Mucosa of stomach (tissue), 1 donor: ENCODE data around the gene NSUN4.

ENCODE experiments used
- H3K27me3 ChIP-seq: one replicate; pipeline ENCODE4 v1.7.0; 2013; ENCODE audit warnings: mild to moderate bottlenecking, low read length; ENCODE audit not compliant: control insufficient read depth, insufficient read depth
- H3K36me3 ChIP-seq: one replicate; pipeline ENCODE4 v1.7.0; 2013; ENCODE audit warnings: low read length; ENCODE audit not compliant: control insufficient read depth, insufficient read depth
- H3K4me1 ChIP-seq: one replicate; pipeline ENCODE4 v1.7.0; 2013; ENCODE audit warnings: mild to moderate bottlenecking, low read length; ENCODE audit not compliant: control insufficient read depth, insufficient read depth
- H3K4me3 ChIP-seq: one replicate; pipeline ENCODE4 v1.7.0; 2013; ENCODE audit warnings: low read length
- H3K9ac ChIP-seq: one replicate; pipeline ENCODE4 v1.7.0; 2013; ENCODE audit warnings: mild to moderate bottlenecking, low read length, moderate library complexity
- H3K9me3 ChIP-seq: one replicate; pipeline ENCODE4 v1.7.0; 2013; ENCODE audit warnings: mild to moderate bottlenecking, low read length, moderate library complexity; ENCODE audit not compliant: control insufficient read depth
- donor health status: Pancreatic carcinoma.

Gene NSUN4

DNA sequence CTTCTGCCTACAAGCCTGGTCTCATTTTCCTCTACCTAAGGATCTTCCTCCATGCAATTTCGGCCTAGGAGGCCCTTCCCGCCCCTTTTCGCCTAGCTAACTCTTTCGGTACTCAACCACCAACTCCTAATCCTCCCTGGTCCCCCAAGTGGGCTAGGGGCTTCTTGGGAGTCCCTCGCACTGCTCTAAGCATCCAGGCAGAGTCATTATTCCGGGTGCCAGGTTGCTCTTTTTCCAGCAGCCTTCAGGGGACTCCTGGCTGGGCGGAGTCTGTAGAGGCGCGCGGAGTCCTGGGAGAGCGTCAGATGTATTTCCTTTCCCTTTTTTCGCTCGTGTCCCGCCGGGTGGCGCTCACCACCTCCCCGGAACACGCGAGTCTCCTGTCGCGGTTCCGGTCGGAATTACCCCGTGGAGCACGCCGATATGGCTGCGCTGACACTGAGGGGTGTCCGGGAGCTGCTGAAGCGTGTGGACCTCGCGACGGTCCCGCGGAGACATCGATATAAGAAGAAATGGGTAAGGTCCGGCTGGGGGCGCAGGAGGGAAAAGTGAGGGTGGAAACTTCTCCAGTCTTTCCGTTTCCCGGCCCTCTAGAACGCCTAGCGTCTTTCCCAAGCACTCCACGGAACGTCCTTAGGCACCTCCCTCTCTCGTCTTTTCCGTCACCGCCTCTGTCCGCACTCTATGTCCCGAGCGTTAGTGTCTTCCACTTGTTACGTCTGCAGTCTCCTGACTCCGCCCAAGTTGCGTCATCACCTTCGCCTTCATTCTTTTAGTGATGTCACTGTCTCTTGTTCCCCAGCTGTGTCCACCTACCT is at the start of gene NSUN4:
NSUN4 (plus strand) TSS at position 404 of the 818 bp plus-strand sequence; CDS start at position 424, 20 bp downstream.
- H3K9me3 ChIP-seq, result no peaks in the 10 kb centered on the region
- H3K9ac ChIP-seq, result peak within 1 kb of the TSS; percentile 98
- H3K4me1 ChIP-seq, result peaks cover 8% of the 10 kb centered on the region
- H3K4me3 ChIP-seq, result peak within 1 kb of the TSS; percentile 98
- no peaks in the 10 kb centered on the region for H3K36me3 ChIP-seq
- H3K27me3 ChIP-seq, result no peaks in the 10 kb centered on the region

DNA sequence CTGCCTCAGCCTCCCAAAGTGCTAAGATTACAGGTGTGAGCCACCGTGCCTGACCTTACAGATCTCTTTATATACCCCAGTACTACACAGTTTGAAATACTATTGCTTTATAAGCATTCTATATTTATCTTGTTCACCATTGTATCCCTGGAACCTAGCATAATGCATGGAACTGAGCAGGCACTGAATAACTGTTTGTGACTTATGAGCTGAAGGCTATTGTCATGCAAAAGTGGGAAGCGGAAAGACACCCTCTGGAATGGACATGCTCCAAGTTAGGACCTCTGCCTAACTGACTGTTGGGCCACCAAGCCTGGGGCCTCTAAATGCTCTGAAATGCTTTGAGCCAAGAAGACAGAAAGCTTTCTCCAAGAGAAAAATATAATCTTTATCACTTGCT is 45.3 kb upstream of the NSUN4 start:
- peaks cover 4% of the 10 kb centered on the region for H3K36me3 ChIP-seq
- no peaks in the 10 kb centered on the region for H3K4me1 ChIP-seq
- no peaks in the 10 kb centered on the region for H3K27me3 ChIP-seq
- H3K9ac ChIP-seq, result no peak overlapping the region
- no peak overlapping the region for H3K4me3 ChIP-seq
- no peaks in the 10 kb centered on the region for H3K9me3 ChIP-seq

DNA sequence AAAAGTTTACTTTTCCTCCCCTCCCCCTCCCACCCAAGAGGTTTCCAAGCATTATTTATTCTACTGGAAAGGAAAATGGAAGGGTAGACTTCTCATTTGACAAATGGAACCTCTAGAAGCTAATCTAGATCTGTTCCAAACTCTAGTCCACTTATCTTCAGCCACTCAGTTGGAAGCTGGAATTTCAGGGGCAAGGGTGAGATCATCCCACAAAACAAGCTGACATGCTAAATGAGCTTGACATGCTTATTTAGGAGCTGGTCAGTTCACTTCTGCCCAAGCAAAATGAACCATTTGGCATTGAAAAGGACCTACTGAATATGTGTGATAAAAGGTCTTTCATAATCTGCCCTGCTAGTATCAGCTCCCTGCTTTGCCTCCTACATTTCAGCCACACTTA is 42.2 kb upstream of the NSUN4 start:
- H3K27me3 ChIP-seq, result no peaks in the 10 kb centered on the region
- peaks cover 4% of the 10 kb centered on the region for H3K36me3 ChIP-seq
- H3K9me3 ChIP-seq, result no peaks in the 10 kb centered on the region
- H3K4me1 ChIP-seq, result peaks cover 12% of the 10 kb centered on the region
- no peak overlapping the region for H3K4me3 ChIP-seq
- no peak overlapping the region for H3K9ac ChIP-seq

DNA sequence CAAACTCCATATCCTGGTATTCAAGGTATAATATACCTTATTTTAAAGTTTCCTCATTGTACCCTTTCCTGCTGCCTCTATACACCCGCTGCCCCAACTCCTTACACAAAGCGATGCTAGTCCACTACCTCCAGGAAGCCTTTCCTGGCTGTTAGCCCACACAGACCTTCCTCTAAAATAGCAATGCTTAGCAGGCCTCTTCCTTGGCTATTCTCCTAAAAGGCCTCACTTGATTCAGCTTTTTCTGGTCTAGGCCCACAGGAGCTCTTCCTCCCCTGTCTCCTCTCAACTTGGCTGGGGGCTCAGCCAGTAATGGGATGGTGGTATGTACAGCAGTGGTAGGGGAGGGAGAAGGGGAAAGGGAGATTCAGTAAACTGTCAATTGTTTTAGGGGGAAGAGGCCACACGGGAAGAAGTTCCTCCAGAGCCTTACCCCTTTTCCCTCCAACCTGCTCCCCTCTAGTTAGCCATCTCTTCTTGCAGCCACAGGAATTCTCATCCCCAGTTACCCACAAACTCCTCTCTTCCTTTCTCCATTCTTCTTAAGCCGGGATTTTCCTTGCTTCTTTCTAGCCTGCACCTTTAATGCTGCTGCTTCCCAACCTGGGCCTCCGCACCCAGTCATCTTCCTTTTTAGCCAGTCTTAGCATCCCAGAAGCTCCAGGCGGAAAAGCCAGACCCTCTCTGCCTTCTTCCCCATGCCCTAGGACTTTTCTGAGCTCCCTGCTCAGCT is 39.8 kb upstream of the NSUN4 start:
- Histone ChIP-seq H3K4me1 (peaks cover 12% of the 10 kb centered on the region), H3K4me3 (peak overlapping the region; percentile 44), H3K9ac (peak overlapping the region; percentile 99), H3K27me3 (no peaks in the 10 kb centered on the region), H3K9me3 (no peaks in the 10 kb centered on the region), H3K36me3 (peaks cover 4% of the 10 kb centered on the region)

DNA sequence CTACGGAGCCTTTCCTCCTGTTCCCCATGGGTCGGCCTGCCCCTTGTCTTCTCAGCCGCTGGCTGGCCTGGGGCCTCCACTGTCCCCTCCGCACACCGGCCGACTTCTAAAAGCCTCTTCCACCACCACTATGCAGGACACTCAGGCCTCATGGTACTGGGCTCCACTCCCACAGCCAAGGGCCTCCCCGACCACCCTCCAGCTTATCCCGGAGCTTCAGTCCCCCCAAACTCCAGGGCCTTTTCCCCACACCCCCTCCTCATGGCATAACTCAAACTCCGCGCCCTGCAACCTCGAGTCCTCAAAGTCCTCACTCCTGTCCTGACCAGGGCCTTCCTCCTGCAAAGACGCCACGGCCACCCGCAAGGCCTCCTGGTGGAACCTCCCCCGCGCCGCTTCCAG is 39.2 kb upstream of the NSUN4 start:
- Histone ChIP-seq H3K4me3 (peak overlapping the region; percentile 44), H3K27me3 (no peaks in the 10 kb centered on the region), H3K36me3 (peaks cover 4% of the 10 kb centered on the region), H3K4me1 (peaks cover 12% of the 10 kb centered on the region), H3K9me3 (no peaks in the 10 kb centered on the region), H3K9ac (peak overlapping the region; percentile 99)

DNA sequence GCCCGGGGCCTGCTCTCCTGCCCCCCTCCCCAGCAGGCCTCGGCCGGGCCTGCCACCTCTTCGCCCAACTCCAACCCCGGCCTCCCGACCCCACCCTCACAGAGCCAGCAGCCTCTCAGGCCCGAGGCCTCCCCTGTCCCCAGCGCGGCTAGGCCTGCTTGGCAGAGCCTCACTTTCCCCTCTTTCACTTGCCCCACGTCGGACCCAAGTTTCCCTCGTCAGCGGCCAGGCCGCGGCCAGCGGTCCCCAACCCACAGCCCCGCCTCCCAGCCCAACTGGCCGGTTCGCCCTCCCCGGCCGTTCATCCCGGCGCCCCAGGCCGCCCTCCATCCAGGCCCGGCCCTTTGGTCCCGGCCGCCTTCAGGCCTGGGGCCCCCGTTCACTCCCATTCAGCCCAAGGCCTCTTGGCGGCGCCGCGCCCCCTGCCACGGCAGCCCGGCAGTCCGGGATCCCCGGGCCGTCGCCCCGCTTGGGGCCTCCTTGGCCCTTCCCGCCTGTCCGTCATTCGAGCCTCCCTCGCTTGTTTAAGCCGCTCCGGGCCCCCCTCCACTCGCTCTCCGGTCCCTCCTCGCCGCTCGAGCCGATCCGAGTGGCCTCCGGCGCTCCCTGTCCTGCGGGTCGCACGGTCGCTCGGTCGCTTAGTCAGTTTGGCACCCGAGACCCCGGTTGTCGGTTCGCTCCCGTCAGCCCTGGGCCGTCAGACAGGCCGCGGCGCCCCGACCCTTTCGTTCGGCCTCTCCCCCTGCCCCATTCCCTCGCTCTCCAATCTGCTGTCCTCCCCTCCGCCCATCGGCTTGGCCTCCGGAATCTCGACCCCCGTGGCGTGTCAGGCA is 38.6 kb upstream of the NSUN4 start:
- Histone ChIP-seq H3K27me3 (no peaks in the 10 kb centered on the region), H3K4me1 (peaks cover 12% of the 10 kb centered on the region), H3K9ac (peak overlapping the region; percentile 99), H3K36me3 (peaks cover 4% of the 10 kb centered on the region), H3K9me3 (no peaks in the 10 kb centered on the region), H3K4me3 (peak overlapping the region; percentile 44)

DNA sequence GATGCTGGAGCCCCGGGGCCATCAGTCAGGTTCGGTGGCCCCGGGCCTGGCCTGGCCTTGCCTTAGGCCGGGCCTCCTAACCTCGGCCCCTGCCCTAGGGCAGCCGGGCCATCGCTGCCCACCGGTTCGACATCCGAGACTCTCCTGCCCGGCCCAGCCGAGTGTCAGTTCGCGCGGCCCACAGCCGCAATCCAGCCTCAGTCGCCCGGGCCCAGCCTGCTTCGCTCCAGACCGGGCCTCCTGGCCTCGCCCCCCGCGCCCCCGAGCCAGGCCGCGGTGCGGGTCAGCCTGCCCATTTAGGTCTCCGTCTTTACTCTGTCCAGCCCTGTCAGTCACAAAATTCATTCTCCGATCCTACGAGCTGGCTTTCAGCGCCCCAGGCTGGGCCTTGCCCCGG is 38.0 kb upstream of the NSUN4 start:
- Histone ChIP-seq H3K4me1 (peaks cover 15% of the 10 kb centered on the region), H3K9ac (peak overlapping the region; percentile 99), H3K9me3 (no peaks in the 10 kb centered on the region), H3K36me3 (no peaks in the 10 kb centered on the region), H3K27me3 (no peaks in the 10 kb centered on the region), H3K4me3 (peak overlapping the region; percentile 44)

DNA sequence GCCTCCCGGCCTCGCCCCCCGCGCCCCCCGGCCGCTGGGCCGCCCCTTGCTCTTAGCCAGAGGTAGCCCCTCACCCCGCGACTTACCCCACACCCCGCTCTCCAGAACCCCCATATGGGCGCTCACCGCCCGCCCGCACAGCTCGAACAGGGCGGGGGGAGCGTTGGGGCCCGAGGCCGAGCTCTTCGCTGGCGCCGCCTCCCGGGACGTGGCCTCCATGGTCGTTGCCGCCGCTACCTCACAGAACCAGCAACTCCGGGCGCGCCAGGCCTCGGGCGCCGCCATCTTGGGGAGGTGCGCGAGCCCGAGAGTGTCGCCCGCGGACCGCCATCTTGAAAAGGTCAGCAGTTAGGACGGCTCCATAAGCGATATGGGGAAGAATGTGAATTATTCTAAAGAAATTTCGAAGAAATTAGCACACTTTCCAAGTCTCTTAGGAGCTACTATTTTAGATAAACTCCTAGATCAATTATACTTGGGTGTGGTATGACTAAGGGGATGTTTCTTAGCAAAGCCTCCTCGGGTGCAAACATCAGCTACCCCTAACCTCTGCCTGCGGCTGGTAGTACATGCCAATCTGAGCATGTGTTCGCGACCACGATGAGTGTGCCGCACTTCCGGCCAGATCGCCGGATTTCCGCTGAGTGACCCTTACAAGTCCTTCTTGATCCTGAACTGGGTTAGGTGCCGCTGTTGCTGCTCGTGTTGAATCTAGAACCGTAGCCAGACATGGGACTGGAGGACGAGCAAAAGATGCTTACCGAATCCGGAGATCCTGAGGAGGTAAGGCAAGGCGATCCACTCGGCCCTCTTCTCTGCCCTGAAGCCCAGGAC is 37.4 kb upstream of the NSUN4 start, which contains the start of the genes LRRC41 and UQCRH:
LRRC41 (minus strand) TSS at position 579 of the 834 bp plus-strand sequence; CDS start at position 285, 294 bp downstream.
UQCRH (plus strand) TSS at position 661 of the 834 bp plus-strand sequence; CDS start at position 730, 69 bp downstream.
- peaks cover 16% of the 10 kb centered on the region for H3K4me1 ChIP-seq
- no peaks in the 10 kb centered on the region for H3K9me3 ChIP-seq
- H3K9ac ChIP-seq, result peak within 1 kb of the TSS; percentile 99
- H3K4me3 ChIP-seq, result peak within 1 kb of the TSS; percentile 44
- no peaks in the 10 kb centered on the region for H3K27me3 ChIP-seq
- H3K36me3 ChIP-seq, result no peaks in the 10 kb centered on the region

DNA sequence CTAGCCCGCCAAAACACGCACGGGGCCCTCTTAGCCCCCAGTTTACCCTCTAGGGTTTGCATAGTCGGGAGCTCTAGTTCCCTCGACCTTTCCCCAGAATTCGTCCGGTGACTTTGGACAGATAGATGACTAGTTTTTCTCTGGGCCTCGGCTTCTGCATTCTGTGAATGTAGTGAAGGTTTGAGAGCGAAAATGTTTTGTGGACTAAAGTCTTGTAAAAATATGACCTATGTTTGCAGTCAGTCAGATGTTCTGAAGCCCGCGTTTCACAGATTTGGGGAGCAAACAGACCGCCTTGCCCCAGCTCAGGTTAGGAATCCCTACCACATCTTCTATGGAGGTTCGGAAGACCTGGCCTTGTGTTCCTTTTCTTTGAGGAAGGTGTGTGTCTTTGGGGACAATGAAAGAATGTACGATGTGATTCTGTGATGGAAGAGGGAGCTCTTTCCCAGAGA is 36.7 kb upstream of the NSUN4 start:
- H3K4me3 ChIP-seq, result peak overlapping the region; percentile 44
- H3K9ac ChIP-seq, result peak overlapping the region; percentile 99
- peaks cover 16% of the 10 kb centered on the region for H3K4me1 ChIP-seq
- no peaks in the 10 kb centered on the region for H3K9me3 ChIP-seq
- no peaks in the 10 kb centered on the region for H3K36me3 ChIP-seq
- H3K27me3 ChIP-seq, result no peaks in the 10 kb centered on the region

DNA sequence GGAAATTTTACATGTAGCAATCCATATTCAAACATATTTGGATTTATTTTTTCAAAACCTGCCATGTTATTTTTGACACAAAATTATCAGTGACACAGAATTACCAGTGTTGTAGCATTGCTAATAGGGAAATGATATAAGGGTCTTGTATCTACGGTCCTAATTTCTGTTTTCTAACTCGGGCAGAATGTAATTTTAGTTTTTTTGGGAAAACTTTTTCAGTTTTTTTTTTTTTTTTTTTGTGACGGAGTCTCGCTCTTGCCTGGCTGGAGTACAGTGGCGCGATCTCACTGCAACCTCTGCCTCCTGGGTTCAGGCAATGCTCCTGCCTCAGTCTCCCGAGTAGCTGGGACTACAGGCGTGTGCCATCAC is 34.5 kb upstream of the NSUN4 start:
- Histone ChIP-seq H3K4me1 (peaks cover 9% of the 10 kb centered on the region), H3K9me3 (no peaks in the 10 kb centered on the region), H3K36me3 (peaks cover 6% of the 10 kb centered on the region), H3K27me3 (no peaks in the 10 kb centered on the region), H3K9ac (no peak overlapping the region), H3K4me3 (no peak overlapping the region)
